ENCODE data around the gene ERP44. TPM values are rescaled to one million over a fixed set of nuclear protein-coding genes. Genes with fewer than 3 reads are reported as not detected.

Gene ERP44
- total and polyA plus RNA-seq, 5 experiments from 2014 or later = 14.7 to 35.0 (median 28.0) TPM

DNA sequence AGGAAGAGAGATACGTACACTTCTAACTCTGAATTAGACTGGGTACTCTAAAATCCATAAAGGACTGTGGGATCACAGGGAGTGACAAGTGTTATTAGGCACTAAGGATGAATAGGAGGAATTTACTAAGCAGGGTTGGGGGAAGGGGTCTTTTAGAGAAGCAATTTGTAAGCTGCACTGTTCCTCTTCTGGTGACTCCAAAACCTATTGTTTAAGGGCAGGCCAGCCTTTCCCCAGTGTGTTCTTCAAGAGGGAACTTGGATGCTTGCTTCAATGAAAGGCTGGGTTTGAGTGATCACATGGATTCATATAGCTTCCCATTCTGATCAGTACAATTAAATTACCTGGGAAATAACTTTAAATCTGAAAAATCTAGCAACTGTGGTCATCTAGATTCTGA is 120.6 kb downstream of the ERP44 start:
- H3K4me3 Mint-ChIP-seq = no peak overlapping the region
- H3K4me1 Mint-ChIP-seq = peaks cover 0 to 2% (median 0%) of the 10 kb centered on the region in 4 donors
- POLR2A ChIA-PET = no interaction called here
- H3K27me3 Mint-ChIP-seq = no peaks in the 10 kb centered on the region
- ATAC-seq (no peak), DNase-seq (no peak)
- peak overlapping the region in 6 of 10 donors; percentile 4 to 58 (median 40) for H3K27ac Mint-ChIP-seq
- no peaks in the 10 kb centered on the region for H3K9me3 Mint-ChIP-seq
- H3K36me3 Mint-ChIP-seq = peaks cover 0 to 42% (median 0%) of the 10 kb centered on the region in 3 donors

DNA sequence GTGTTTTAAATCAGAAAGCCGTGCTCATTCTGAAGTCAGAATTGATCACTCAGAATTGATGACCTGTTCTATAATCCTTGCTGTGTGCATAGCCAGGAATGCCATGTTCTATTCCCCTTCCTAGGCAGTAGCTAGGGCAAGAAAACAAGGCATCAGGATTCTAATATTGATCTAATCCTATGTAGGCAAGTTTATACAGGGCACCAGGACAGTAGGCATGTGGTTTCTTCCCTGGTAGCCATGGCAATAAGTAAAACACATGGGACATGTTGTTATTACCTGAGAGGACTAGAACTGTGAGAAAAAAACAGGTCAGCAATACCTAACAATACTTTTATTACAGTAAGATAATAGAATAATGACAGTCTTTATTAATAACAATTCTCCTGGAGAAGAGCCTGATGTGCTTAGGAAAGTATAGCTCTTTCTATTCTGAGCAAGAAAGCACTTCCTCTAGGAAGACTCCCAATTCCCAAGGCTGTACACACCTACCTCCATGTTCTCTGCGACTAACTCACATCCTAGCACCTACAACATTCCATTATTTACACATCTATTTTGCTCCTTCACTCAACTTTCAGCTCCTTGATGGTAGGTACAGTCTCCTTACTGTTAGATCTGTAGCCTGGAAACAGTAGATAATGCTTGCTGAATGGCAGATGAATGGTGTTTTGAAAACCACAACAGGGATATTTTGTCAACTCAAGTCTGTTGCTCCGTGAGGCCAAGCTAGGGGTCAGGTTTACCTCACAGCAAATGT is 121.6 kb downstream of the ERP44 start:
- DNase-seq (no peak), ATAC-seq (no peak)
- Mint-ChIP-seq H3K4me1 (peaks cover 0 to 2% (median 0%) of the 10 kb centered on the region in 4 donors), H3K4me3 (no peak overlapping the region), H3K36me3 (peaks cover 0 to 40% (median 0%) of the 10 kb centered on the region in 3 donors), H3K27ac (peak overlapping the region in 3 of 10 donors; percentile 11 to 66 (median 12)), H3K27me3 (no peaks in the 10 kb centered on the region), H3K9me3 (no peaks in the 10 kb centered on the region)
- POLR2A ChIA-PET = no interaction called here

DNA sequence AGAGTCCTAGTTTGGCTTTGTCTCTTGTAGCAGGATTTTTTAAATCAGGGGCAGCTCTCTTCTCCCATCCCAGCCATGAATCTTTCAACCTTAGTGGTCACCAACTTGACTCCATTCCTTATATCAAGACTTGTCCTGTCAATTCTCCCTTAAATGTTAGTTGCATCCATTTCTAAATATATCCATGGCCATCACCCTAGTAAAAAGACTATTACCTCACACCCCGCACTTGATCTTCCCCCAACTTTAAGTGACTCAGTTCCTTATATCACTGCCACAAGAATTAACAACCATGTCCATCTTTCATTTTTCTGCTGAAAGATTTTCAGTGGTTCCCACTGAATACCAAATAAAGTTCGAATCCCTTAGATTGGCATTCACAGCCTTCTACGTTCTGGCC is 125.3 kb downstream of the ERP44 start:
- DNase-seq = no peak
- H3K9me3 Mint-ChIP-seq = no peaks in the 10 kb centered on the region
- POLR2A ChIA-PET = no interaction called here
- peak overlapping the region in 1 of 10 donors; percentile 33 for H3K27ac Mint-ChIP-seq
- peaks cover 0 to 2% (median 0%) of the 10 kb centered on the region in 4 donors for H3K4me1 Mint-ChIP-seq
- H3K4me3 Mint-ChIP-seq = no peak overlapping the region
- peaks cover 4 to 47% (median 6%) of the 10 kb centered on the region in 3 donors for H3K36me3 Mint-ChIP-seq
- no peaks in the 10 kb centered on the region for H3K27me3 Mint-ChIP-seq
- no peak for ATAC-seq

DNA sequence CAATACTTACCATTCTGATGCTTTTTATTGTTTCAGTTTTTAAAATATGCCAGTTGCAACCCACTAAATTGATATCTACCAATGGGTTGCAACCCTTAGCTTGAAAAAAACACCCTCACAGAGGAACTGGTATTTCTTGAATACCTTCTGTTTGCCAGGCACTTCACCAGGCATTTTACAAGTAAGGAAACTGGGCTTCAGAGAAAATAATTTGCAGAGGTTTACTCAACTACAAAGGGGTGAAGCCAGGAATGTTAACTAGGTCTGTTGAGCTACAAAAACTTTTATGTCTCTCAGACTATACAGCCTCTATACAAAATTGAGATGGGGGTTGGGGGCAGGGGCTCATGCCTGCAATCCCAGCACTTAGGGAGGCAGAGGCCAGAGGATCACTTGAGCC is 127.4 kb downstream of the ERP44 start:
- no peak overlapping the region for H3K4me3 Mint-ChIP-seq
- H3K27me3 Mint-ChIP-seq = no peaks in the 10 kb centered on the region
- POLR2A ChIA-PET = no interaction called here
- peaks cover 6 to 56% (median 12%) of the 10 kb centered on the region in 3 donors for H3K36me3 Mint-ChIP-seq
- H3K9me3 Mint-ChIP-seq = no peaks in the 10 kb centered on the region
- H3K27ac Mint-ChIP-seq = no peak overlapping the region
- DNase-seq (no peak), ATAC-seq (no peak)
- H3K4me1 Mint-ChIP-seq = peaks cover 0 to 2% (median 0%) of the 10 kb centered on the region in 4 donors

DNA sequence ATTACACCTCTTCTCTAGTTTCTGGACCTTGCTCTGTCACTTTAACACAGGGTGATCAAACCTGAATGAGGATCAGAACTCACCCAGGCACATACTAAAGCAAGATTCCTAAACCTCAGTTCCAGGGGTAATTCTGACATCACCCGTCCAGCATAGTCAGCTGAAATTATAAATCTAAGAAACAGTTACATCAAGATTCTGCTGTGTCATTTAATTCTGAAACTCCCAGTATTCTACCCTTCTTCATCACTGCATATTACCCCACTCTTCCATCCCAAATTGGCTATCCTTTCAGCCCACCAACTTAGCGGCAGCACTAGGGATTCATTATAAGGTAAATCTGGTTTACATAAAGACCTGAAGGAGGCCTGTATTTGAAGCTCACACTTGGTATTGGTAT is 128.3 kb downstream of the ERP44 start:
- Mint-ChIP-seq H3K9me3 (no peaks in the 10 kb centered on the region), H3K27me3 (no peaks in the 10 kb centered on the region), H3K27ac (peak overlapping the region in 3 of 10 donors; percentile 24 to 54 (median 54)), H3K4me1 (no peaks in the 10 kb centered on the region), H3K36me3 (peaks cover 6 to 62% (median 12%) of the 10 kb centered on the region in 3 donors), H3K4me3 (no peak overlapping the region)
- DNase-seq (no peak), ATAC-seq (no peak)
- POLR2A ChIA-PET = no interaction called here

DNA sequence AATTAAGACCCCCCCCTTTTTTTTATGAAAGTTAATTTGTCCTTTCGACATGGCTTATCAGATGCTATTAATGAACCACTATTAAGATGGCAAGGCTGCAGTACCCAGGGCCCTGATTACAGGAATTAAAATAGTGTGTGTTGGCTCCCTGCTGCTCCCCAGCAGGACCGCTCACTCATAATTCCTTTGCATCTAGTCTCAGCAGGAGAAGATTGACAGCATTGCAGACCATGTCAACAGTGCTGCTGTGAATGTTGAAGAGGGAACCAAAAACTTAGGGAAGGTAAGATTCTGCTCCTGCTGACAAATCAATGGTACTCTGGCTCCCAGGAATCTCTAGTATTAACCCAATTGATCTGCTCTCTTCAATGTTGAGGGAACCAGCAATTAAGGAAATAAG is 131.3 kb downstream of the ERP44 start:
- no peaks in the 10 kb centered on the region for H3K4me1 Mint-ChIP-seq
- H3K36me3 Mint-ChIP-seq = peaks cover 6 to 75% (median 15%) of the 10 kb centered on the region in 3 donors
- no peaks in the 10 kb centered on the region for H3K9me3 Mint-ChIP-seq

DNA sequence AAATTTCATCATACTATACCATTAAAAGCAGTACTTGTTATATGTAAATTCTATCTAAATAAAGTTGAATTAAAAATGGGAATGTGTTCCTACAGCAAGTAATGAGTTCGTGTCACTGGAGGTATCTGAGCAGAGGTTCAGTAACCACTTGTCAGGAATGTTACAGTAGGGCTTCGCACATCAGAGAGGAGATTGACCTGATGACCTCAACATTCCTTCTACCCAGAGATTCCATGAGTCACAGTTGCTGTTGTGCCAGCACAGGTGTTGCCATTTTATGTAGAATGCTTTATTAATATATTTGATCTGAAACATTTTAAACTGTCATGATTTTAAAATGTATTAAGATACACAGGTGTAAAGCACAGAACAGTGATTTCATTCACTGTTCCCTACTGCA is 132.1 kb downstream of the ERP44 start:
- H3K27ac Mint-ChIP-seq = no peak overlapping the region

More for the DNA sequence above, 131.3 kb downstream of the ERP44 start:
- POLR2A ChIA-PET = no interaction called here
- Mint-ChIP-seq H3K4me3 (no peak overlapping the region), H3K27ac (peak overlapping the region in 3 of 10 donors; percentile 5 to 69 (median 61)), H3K27me3 (no peaks in the 10 kb centered on the region)
- DNase-seq (no peak), ATAC-seq (no peak)

DNA sequence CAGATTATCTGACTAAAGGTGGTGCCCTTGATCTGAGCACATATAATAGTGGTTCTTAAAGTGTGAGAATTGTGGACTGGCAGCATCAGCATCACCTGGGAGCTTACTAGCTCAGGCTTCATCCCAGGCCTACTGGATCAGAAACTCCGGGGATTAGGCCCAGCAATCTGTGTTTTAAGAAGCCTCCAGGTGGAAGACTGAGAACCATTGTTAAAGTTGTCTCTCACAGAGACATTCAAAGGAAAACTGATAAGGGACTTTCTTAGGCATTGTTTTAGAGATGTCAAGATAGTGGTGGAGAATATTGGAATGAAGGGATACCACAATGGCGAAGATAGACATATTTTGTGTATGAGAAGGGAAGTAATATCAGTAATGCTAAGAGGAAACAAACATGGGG is 132.8 kb downstream of the ERP44 start:
- Mint-ChIP-seq H3K36me3 (peaks cover 6 to 87% (median 22%) of the 10 kb centered on the region in 3 donors), H3K9me3 (no peaks in the 10 kb centered on the region), H3K4me1 (peaks cover 0 to 2% (median 0%) of the 10 kb centered on the region in 4 donors), H3K27me3 (no peaks in the 10 kb centered on the region), H3K27ac (peak overlapping the region in 3 of 10 donors; percentile 1 to 61 (median 19)), H3K4me3 (no peak overlapping the region)
- ATAC-seq (no peak), DNase-seq (no peak)
- POLR2A ChIA-PET = no interaction called here

More for the DNA sequence above, 132.1 kb downstream of the ERP44 start:
- Mint-ChIP-seq H3K27me3 (no peaks in the 10 kb centered on the region), H3K36me3 (peaks cover 6 to 80% (median 19%) of the 10 kb centered on the region in 3 donors), H3K9me3 (no peaks in the 10 kb centered on the region), H3K4me3 (no peak overlapping the region), H3K4me1 (peaks cover 0 to 2% (median 0%) of the 10 kb centered on the region in 4 donors)
- no peak for ATAC-seq
- POLR2A ChIA-PET = no interaction called here
- no peak for DNase-seq

DNA sequence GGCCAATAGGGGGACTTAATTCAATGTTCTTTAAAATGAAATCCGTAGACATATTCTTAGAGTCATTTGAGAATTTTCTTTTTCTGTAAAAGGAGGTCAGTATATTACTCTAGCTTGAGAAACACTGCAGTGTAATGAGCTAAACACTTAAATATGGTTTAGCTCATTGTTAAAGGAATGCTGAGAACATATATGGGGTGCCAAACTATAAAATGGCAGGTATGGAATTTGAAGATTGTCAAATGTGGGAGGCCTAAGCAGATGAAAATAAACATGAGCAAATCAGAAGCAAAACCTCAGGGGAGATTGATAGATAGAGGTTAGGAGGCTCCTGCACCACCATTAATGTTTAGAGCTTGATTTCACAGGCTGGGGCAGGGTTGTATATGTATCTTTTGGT is 134.5 kb downstream of the ERP44 start:
- no peaks in the 10 kb centered on the region for H3K9me3 Mint-ChIP-seq
- ATAC-seq (no peak), DNase-seq (no peak)
- peak overlapping the region in 1 of 10 donors; percentile 20 for H3K27ac Mint-ChIP-seq
- no peaks in the 10 kb centered on the region for H3K27me3 Mint-ChIP-seq
- no peak overlapping the region for H3K4me3 Mint-ChIP-seq
- peaks cover 6 to 90% (median 23%) of the 10 kb centered on the region in 3 donors for H3K36me3 Mint-ChIP-seq
- peaks cover 0 to 2% (median 0%) of the 10 kb centered on the region in 4 donors for H3K4me1 Mint-ChIP-seq
- POLR2A ChIA-PET = no interaction called here

DNA sequence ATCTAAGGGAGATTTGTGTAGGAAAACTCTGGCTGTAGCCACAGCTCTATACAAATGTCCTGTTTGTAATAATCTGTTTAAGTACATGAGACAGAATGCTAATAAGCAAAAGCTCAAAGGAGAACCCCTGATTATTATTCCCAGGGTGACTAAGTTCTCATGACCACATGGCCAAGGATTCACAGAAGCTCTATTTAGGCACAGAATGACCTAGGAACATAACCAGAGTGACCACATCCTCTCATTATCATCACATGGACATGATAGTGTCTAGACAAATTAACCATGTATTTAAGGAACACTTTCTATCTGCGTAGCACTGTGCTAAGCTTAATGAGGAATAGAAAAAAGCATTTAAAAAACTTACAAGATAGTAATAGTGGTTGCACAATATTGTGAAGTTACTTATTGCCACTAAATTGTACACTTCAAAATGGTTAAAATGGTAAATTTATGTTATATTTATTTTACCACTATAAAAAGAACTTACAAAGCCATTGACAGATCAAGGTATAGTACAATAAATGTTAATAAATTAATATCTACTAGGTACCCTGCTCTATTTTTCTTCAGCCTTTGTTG is 136.0 kb downstream of the ERP44 start:
- peaks cover 0 to 9% (median 0%) of the 10 kb centered on the region in 4 donors for H3K4me1 Mint-ChIP-seq
- DNase-seq (no peak), ATAC-seq (no peak)
- H3K9me3 Mint-ChIP-seq = no peaks in the 10 kb centered on the region
- H3K27ac Mint-ChIP-seq = no peak overlapping the region
- peaks cover 5 to 88% (median 17%) of the 10 kb centered on the region in 3 donors for H3K36me3 Mint-ChIP-seq
- POLR2A ChIA-PET = no interaction called here
- H3K4me3 Mint-ChIP-seq = no peak overlapping the region
- H3K27me3 Mint-ChIP-seq = no peaks in the 10 kb centered on the region

DNA sequence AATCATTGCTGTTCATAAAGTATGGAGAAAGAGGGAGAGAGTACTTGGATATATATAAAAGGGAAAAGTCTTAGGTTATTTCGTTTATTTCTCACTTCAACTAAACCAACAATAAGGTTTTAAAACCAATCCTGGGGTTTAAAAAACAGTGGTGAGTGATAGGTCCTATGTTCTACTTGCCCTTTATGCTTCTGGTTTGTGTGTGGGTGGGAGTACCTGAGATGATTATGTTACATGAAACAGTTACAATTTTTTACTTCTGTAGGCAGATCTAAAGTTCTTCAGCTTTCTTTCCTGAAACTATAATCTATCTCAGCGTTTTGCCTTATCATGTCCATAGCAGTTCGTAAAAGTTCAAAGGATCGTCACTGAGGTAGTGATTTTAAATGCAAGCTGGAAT is 143.2 kb downstream of the ERP44 start:
- DNase-seq (no peak), ATAC-seq (no peak)
- Mint-ChIP-seq H3K27ac (peak overlapping the region in 2 of 10 donors; percentile 31 to 62), H3K27me3 (no peaks in the 10 kb centered on the region), H3K4me3 (no peak overlapping the region), H3K36me3 (peaks cover 5 to 72% (median 19%) of the 10 kb centered on the region in 3 donors), H3K9me3 (no peaks in the 10 kb centered on the region), H3K4me1 (peaks cover 6 to 14% (median 10%) of the 10 kb centered on the region in 4 donors)
- POLR2A ChIA-PET = no interaction called here

DNA sequence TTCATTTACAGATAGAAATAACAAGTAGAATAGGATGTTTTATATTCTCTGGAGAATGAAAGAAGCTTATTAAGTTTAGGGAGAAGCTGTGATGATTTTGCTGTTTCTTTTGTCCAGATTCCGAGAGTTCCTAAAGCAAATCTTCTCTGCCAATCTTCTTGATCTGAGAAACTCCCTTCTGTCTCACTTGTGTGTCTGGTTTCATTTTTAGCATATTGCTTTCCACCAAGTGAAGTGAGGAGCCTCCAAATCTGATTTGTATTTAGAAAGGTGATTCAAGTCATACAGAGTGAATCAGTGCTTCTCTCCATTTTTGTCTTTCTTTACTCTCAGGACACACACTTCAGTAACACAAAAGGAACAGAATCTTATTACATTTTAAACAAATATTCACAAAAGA is 144.0 kb downstream of the ERP44 start:
- peaks cover 5 to 68% (median 20%) of the 10 kb centered on the region in 3 donors for H3K36me3 Mint-ChIP-seq
- DNase-seq (no peak), ATAC-seq (no peak)
- peak overlapping the region in 3 of 10 donors; percentile 21 to 62 (median 50) for H3K27ac Mint-ChIP-seq
- POLR2A ChIA-PET = no interaction called here
- no peaks in the 10 kb centered on the region for H3K27me3 Mint-ChIP-seq
- H3K9me3 Mint-ChIP-seq = no peaks in the 10 kb centered on the region
- peaks cover 6 to 14% (median 10%) of the 10 kb centered on the region in 4 donors for H3K4me1 Mint-ChIP-seq
- H3K4me3 Mint-ChIP-seq = no peak overlapping the region

DNA sequence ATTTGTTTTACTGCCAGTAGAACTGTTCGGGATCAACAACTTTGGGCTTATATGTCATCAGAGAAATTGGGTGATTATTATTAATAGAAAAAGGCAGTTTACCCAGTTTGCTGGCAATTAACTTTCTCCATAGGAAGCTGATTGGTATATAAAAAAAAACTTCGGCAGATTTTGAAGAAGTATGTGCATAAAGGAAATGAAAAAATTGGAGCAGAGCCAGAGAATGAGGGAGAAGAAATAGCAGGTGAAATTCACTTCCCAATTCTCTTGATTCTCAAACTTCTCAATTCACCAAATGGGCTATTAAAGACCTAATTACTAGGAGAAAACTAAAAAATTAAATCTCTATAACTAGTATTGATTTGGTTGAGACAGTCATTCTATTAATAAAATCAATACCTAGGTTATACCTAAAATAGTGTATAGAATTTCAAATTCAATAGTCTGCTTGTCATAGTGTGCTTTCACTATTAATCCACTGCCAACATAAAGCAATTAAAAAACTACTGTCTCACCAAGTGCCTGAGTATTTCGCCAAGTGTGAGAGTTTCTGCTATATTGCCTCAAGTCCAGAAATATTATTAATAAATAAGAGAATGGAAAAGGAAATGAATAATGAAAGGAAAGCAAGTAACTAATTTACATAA is 144.8 kb downstream of the ERP44 start:
- ATAC-seq (no peak), DNase-seq (no peak)
- Mint-ChIP-seq H3K9me3 (no peaks in the 10 kb centered on the region), H3K4me3 (no peak overlapping the region), H3K27ac (no peak overlapping the region), H3K4me1 (peaks cover 5 to 14% (median 10%) of the 10 kb centered on the region in 4 donors), H3K27me3 (no peaks in the 10 kb centered on the region), H3K36me3 (peaks cover 5 to 61% (median 19%) of the 10 kb centered on the region in 3 donors)
- POLR2A ChIA-PET = no interaction called here

Measured in naive thymus-derived CD8-positive, alpha-beta T cell (primary cell).